Measurements from ENCODE around the gene NRL.
A peak's percentile ranks its signal among the peaks of the same experiment; 100 is the strongest.

The NRL gene

DNA sequence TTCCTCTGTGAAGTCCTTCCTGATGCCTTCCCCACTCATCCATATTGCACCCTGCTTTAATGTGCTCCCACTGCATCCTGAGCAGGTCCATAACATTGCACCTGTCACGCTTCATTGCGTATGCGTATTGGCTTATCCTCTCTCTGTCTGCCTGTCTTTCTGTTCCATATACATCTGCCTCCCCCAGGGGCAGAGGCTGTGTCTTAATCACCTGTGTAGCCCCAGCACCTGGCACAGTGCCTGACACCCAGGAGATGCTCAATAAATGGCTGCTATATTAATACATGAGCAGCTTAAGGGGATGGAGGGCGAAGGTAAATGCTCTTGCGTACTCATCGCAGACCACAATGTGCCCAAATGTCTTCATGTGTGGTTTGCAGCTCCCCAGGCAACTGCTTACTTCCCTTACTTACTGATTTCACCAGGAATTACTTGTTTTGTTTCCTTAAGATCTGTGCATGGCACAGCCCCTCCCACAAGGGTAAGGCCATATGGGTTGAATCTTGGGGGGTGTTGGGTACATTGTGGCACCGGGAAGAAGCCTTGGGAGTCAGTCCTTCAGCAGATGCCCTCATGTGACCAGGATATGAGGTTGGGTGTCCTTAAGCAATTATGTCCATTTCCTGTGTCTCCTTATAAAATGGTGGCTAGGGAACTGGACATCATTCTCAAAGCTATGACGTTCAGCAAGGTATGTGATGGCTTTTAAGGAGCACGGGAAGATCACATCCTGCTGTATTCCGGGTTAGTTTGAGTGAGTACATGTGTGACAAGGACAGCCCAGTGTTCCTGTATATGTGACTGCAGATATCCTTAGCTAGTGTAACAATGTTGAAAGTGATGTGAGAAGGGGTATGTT lies 44.2 kb downstream of the NRL start:
- peak; percentile 20 for DNase-seq (ENCODE audit: insufficient read length, low spot score)
- no peak for TF ChIP-seq CTCF (IDR thresholded peaks at IDR 0.05; ENCODE audit: insufficient read depth, missing control alignments)
- no peak for FAIRE-seq

- TF ChIP-seq CTCF (IDR thresholded peaks at IDR 0.05; ENCODE audit: insufficient read depth, missing control alignments): no peak
- FAIRE-seq: no peak
Measured at GRCh38 chr14:24069411-24069735, 45.4 kb downstream of the NRL start.

DNA sequence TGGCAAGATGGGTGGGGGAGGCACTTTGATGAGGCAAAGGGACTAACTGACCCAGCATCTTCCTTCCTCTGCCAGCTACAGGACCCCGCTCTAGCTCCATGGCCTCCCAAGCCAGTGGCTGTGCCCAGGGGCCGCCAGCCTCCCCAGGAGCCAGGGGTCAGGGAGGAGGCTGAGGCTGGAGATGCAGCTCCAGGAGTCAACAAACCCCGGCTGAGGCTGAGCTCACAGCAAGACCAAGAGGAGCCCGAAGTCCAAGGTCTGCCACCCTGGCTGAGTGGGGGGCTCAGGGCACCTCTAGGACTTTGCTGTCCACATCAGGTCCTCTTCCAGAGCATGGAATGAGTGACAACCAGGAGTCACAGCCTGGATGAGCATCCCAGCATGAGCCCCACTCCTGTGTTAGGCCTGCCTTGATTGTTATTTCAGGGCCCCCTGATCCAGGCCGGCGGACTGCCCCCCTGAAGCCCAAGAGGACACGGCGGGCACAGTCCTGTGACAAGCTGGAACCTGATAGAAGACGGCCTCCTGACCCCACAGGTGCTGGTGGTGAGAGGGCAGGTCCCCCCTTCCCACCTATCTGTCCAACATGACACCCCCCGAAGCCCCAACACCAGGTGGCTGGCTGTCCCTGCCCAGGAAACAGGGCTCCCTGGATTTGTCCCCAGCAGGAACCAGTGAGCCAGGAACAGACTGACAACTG lies 45.9 kb downstream of the NRL start:
- TF ChIP-seq CTCF (IDR thresholded peaks at IDR 0.05; ENCODE audit: insufficient read depth, missing control alignments): no peak

More at GRCh38 chr14:24069411-24069735, 45.4 kb downstream of the NRL start:
- DNase-seq (ENCODE audit: insufficient read length, low spot score): no peak

GRCh38 chr14:24067133-24068082 lies 47.3 kb downstream of the NRL start:
- FAIRE-seq (no peak), DNase-seq (ENCODE audit: insufficient read length, low spot score) (peak; percentile 16)
- TF ChIP-seq CTCF (IDR thresholded peaks at IDR 0.05; ENCODE audit: insufficient read depth, missing control alignments): no peak

More for the DNA sequence above, 45.9 kb downstream of the NRL start:
- FAIRE-seq: no peak
- DNase-seq (ENCODE audit: insufficient read length, low spot score): peak; percentile 9

- DNase-seq (ENCODE audit: insufficient read length, low spot score) (peak; percentile 5), FAIRE-seq (no peak)
- TF ChIP-seq CTCF (IDR thresholded peaks at IDR 0.05; ENCODE audit: insufficient read depth, missing control alignments): no peak
Measured at GRCh38 chr14:24066496-24067132, 48.1 kb downstream of the NRL start.

DNA sequence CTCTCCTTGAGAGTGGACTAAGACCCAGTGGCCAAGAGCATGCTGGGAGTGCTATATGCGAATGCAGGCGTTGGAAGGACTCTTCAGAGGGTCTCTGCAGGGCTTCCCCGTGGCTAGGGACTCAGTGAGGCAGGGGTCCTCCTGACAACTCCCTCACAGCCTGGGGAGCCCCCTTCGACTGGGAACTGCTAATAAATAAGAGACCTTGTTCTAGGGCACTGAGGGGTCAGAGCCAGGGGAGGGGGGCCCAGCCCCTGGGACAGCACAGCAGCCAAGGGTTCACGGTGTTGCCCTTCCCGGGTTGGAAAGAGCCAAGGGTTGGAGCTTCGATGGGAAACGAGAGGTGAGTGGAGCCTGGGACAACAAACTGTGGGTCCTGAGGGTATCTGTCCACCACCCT lies 49.3 kb downstream of the NRL start:
- TF ChIP-seq CTCF (IDR thresholded peaks at IDR 0.05; ENCODE audit: insufficient read depth, missing control alignments): no peak
- FAIRE-seq: no peak
- DNase-seq (ENCODE audit: insufficient read length, low spot score): no peak

Data from D721Med (cell line).